ENCODE results near the gene ITGBL1.

ITGBL1 gene

DNA sequence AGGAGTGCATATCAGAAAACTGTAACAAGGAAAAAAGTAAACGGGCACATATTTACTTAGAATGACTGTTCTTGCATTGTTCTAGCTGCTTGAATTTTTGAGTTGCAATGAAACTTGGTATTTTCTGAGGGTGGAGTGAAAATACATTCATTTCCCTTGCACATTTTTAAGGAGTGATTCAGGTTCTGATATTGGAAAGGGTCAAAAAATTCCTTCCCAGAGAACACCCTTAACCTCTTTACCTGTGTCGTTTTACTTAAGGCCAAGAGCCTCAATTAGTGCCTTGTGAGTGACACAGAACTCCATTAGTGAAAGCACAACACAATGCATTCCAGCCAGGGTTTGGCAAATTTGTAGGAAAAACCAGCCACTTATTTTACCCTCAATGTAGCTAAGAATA lies 2.3 kb downstream of the ITGBL1 start:
- ChIA-PET POLR2A (no interaction called here), CTCF (interaction anchor here (0.6 kb wide), 1 partner anchor 135 kb away, joined by 3 read pairs; no protein-coding TSS in a partner anchor)
- no peak overlapping the region for H3K27ac ChIP-seq (ENCODE audit: extremely low read depth, low read depth, low read length)
- no peak overlapping the region for H3K4me3 ChIP-seq (ENCODE audit: low read depth, low read length)
- no peaks in the 10 kb centered on the region for H3K9me3 ChIP-seq (ENCODE audit: control insufficient read depth, insufficient read depth, low read depth, low read length)
- H3K4me1 ChIP-seq (ENCODE audit: control insufficient read depth, insufficient read depth, low read length), result no peaks in the 10 kb centered on the region
- no peak for TF ChIP-seq ZNF629 (tag by site-specific recombination; IDR thresholded peaks at IDR 0.05)
- no peak for TF ChIP-seq ZNF707 (tag by site-specific recombination; IDR thresholded peaks at IDR 0.05)
- TF ChIP-seq, protein P1, sequence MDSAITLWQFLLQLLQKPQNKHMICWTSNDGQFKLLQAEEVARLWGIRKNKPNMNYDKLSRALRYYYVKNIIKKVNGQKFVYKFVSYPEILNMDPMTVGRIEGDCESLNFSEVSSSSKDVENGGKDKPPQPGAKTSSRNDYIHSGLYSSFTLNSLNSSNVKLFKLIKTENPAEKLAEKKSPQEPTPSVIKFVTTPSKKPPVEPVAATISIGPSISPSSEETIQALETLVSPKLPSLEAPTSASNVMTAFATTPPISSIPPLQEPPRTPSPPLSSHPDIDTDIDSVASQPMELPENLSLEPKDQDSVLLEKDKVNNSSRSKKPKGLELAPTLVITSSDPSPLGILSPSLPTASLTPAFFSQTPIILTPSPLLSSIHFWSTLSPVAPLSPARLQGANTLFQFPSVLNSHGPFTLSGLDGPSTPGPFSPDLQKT (IDR thresholded peaks at IDR 0.05; ENCODE audit: borderline replicate concordance, low read depth, low read length), result no peak
- no peak for TF ChIP-seq ZNF391 (tag by site-specific recombination; IDR thresholded peaks at IDR 0.05; ENCODE audit: borderline replicate concordance, low read depth)
- TF ChIP-seq ZXDB (tag by site-specific recombination; IDR thresholded peaks at IDR 0.05), result no peak
- TF ChIP-seq ZNF596 (tag by site-specific recombination; IDR thresholded peaks at IDR 0.05), result no peak
- no peak for TF ChIP-seq ZSCAN30 (tag by site-specific recombination; IDR thresholded peaks at IDR 0.05)
- TF ChIP-seq, protein P2, sequence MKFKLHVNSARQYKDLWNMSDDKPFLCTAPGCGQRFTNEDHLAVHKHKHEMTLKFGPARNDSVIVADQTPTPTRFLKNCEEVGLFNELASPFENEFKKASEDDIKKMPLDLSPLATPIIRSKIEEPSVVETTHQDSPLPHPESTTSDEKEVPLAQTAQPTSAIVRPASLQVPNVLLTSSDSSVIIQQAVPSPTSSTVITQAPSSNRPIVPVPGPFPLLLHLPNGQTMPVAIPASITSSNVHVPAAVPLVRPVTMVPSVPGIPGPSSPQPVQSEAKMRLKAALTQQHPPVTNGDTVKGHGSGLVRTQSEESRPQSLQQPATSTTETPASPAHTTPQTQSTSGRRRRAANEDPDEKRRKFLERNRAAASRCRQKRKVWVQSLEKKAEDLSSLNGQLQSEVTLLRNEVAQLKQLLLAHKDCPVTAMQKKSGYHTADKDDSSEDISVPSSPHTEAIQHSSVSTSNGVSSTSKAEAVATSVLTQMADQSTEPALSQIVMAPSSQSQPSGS (tag by site-specific recombination; IDR thresholded peaks at IDR 0.05; ENCODE audit: low read depth), result no peak
- TF ChIP-seq ZNF19 (tag by site-specific recombination; IDR thresholded peaks at IDR 0.05; ENCODE audit: low read depth), result no peak
- TF ChIP-seq, protein P3, sequence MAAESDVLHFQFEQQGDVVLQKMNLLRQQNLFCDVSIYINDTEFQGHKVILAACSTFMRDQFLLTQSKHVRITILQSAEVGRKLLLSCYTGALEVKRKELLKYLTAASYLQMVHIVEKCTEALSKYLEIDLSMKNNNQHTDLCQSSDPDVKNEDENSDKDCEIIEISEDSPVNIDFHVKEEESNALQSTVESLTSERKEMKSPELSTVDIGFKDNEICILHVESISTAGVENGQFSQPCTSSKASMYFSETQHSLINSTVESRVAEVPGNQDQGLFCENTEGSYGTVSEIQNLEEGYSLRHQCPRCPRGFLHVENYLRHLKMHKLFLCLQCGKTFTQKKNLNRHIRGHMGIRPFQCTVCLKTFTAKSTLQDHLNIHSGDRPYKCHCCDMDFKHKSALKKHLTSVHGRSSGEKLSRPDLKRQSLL (tag by site-specific recombination; IDR thresholded peaks at IDR 0.05), result no peak
- TF ChIP-seq WT1 (tag by site-specific recombination; IDR thresholded peaks at IDR 0.05), result no peak
- no peaks in the 10 kb centered on the region for H3K36me3 ChIP-seq (ENCODE audit: control insufficient read depth in 2 of 2, insufficient read depth in 1 of 2, low read length in 2 of 2)

DNA sequence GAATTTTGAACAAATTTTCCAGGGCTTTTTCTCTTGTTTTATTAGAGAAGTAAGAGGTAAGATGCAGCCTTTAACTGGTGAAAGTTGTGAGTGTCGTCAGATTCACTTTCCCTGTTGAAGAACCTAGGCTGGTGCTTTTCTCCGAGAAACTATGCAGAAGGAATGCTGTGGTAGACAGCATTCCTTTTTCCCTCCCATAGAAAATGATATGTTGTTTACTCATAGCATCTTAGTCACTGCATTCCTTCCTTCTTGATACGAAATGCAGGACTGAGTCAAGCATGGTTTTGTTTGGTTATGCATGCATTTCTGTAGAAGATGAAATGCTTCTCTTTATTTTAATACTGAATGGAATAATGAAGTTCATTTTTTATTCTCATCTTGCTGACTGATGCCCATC lies 3.4 kb downstream of the ITGBL1 start:
- no peaks in the 10 kb centered on the region for H3K4me1 ChIP-seq (ENCODE audit: control insufficient read depth, insufficient read depth, low read length)
- H3K4me3 ChIP-seq (ENCODE audit: low read depth, low read length), result no peak overlapping the region
- CTCF ChIA-PET, result no interaction called here

More for the DNA sequence above, 3.4 kb downstream of the ITGBL1 start:
- Histone ChIP-seq H3K9me3 (ENCODE audit: control insufficient read depth, insufficient read depth, low read depth, low read length) (no peaks in the 10 kb centered on the region), H3K36me3 (ENCODE audit: control insufficient read depth in 2 of 2, insufficient read depth in 1 of 2, low read length in 2 of 2) (no peaks in the 10 kb centered on the region), H3K27ac (ENCODE audit: extremely low read depth, low read depth, low read length) (no peak overlapping the region)
- POLR2A ChIA-PET, result no interaction called here
- TF ChIP-seq, protein P4, sequence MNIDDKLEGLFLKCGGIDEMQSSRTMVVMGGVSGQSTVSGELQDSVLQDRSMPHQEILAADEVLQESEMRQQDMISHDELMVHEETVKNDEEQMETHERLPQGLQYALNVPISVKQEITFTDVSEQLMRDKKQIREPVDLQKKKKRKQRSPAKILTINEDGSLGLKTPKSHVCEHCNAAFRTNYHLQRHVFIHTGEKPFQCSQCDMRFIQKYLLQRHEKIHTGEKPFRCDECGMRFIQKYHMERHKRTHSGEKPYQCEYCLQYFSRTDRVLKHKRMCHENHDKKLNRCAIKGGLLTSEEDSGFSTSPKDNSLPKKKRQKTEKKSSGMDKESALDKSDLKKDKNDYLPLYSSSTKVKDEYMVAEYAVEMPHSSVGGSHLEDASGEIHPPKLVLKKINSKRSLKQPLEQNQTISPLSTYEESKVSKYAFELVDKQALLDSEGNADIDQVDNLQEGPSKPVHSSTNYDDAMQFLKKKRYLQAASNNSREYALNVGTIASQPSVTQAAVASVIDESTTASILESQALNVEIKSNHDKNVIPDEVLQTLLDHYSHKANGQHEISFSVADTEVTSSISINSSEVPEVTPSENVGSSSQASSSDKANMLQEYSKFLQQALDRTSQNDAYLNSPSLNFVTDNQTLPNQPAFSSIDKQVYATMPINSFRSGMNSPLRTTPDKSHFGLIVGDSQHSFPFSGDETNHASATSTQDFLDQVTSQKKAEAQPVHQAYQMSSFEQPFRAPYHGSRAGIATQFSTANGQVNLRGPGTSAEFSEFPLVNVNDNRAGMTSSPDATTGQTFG (tag by site-specific recombination; IDR thresholded peaks at IDR 0.05; ENCODE audit: borderline replicate concordance), result no peak
- TF ChIP-seq ZNF248 (tag by site-specific recombination; IDR thresholded peaks at IDR 0.05) (no peak), SP2 (tag by site-specific recombination; IDR thresholded peaks at IDR 0.05) (no peak), ZNF558 (tag by site-specific recombination; IDR thresholded peaks at IDR 0.05) (no peak)
- TF ChIP-seq, protein P5, sequence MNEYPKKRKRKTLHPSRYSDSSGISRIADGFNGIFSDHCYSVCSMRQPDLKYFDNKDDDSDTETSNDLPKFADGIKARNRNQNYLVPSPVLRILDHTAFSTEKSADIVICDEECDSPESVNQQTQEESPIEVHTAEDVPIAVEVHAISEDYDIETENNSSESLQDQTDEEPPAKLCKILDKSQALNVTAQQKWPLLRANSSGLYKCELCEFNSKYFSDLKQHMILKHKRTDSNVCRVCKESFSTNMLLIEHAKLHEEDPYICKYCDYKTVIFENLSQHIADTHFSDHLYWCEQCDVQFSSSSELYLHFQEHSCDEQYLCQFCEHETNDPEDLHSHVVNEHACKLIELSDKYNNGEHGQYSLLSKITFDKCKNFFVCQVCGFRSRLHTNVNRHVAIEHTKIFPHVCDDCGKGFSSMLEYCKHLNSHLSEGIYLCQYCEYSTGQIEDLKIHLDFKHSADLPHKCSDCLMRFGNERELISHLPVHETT (tag by site-specific recombination; IDR thresholded peaks at IDR 0.05), result no peak
- TF ChIP-seq, protein P6, sequence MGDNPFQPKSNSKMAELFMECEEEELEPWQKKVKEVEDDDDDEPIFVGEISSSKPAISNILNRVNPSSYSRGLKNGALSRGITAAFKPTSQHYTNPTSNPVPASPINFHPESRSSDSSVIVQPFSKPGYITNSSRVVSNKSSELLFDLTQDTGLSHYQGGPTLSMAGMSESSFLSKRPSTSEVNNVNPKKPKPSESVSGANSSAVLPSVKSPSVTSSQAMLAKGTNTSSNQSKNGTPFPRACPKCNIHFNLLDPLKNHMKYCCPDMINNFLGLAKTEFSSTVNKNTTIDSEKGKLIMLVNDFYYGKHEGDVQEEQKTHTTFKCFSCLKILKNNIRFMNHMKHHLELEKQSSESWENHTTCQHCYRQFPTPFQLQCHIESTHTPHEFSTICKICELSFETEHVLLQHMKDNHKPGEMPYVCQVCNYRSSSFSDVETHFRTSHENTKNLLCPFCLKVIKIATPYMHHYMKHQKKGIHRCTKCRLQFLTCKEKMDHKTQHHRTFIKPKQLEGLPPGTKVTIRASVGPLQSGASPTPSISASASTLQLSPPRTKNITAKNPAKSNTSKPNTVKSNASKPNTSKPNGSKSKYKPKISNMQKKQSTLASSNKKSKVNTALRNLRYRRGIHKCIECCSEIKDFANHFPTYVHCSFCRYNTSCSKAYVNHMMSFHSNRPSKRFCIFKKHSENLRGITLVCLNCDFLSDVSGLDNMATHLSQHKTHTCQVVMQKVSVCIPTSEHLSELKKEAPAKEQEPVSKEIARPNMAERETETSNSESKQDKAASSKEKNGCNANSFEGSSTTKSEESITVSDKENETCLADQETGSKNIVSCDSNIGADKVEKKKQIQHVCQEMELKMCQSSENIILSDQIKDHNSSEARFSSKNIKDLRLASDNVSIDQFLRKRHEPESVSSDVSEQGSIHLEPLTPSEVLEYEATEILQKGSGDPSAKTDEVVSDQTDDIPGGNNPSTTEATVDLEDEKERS (tag by site-specific recombination; IDR thresholded peaks at IDR 0.05), result no peak
- TF ChIP-seq, protein P1 (IDR thresholded peaks at IDR 0.05; ENCODE audit: borderline replicate concordance, low read depth, low read length), result no peak
- TF ChIP-seq, protein P7, sequence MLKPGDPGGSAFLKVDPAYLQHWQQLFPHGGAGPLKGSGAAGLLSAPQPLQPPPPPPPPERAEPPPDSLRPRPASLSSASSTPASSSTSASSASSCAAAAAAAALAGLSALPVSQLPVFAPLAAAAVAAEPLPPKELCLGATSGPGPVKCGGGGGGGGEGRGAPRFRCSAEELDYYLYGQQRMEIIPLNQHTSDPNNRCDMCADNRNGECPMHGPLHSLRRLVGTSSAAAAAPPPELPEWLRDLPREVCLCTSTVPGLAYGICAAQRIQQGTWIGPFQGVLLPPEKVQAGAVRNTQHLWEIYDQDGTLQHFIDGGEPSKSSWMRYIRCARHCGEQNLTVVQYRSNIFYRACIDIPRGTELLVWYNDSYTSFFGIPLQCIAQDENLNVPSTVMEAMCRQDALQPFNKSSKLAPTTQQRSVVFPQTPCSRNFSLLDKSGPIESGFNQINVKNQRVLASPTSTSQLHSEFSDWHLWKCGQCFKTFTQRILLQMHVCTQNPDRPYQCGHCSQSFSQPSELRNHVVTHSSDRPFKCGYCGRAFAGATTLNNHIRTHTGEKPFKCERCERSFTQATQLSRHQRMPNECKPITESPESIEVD (tag by site-specific recombination; IDR thresholded peaks at IDR 0.05), result no peak

All from HEK293 (cell line).